ENCODE results near the gene TMEM242. TPM values are rescaled to one million over a fixed set of nuclear protein-coding genes. Genes with fewer than 3 reads are reported as not detected.

TMEM242 gene
- total and polyA plus RNA-seq, 2 donors (not counting 1 experiment from before 2014, with no cell fraction given), result 6.3 to 24.1 TPM

- Mint-ChIP-seq H3K27ac (no peak overlapping the region), H3K27me3 (no peaks in the 10 kb centered on the region), H3K4me3 (no peak overlapping the region), H3K9me3 (ENCODE audit: insufficient read depth) (peaks cover 8% of the 10 kb centered on the region), H3K4me1 (peaks cover 14% of the 10 kb centered on the region)
- 71% methylated on average over 4 of the region's 7 CpGs for WGBS (ENCODE audit: insufficient coverage)
- ChIA-PET POLR2A (no interaction called here), CTCF (interaction anchor here (3.5 kb wide), 1 partner anchor 238 kb away, joined by 10 read pairs; no protein-coding TSS in a partner anchor)
- H3K9me3 ChIP-seq (ENCODE audit: control extremely low read depth in 1 of 3, control insufficient read depth in 2 of 3, insufficient read depth in 1 of 3, low read length in 2 of 3), result peaks cover 0 to 5% (median 0%) of the 10 kb centered on the region in 3 donors
- H3K36me3 ChIP-seq (replicated peaks in 1 of 2; ENCODE audit: control extremely low read depth in 1 of 2, control insufficient read depth in 1 of 2, extremely low read depth in 1 of 2, insufficient read depth in 2 of 2, low read length in 1 of 2), result no peaks in the 10 kb centered on the region
- no peak overlapping the region for H2AFZ ChIP-seq (ENCODE audit: insufficient read depth, low read depth, low read length, poor library complexity, severe bottlenecking)
- no peaks in the 10 kb centered on the region for H3K79me2 ChIP-seq (ENCODE audit: control insufficient read depth, insufficient read depth, low read length)
- DNase-seq (no peak), ATAC-seq (ENCODE audit: low read depth) (no peak)
- no peaks in the 10 kb centered on the region for H3K27me3 ChIP-seq (replicated peaks in 1 of 4; ENCODE audit: control extremely low read depth in 1 of 4, control insufficient read depth in 3 of 4, insufficient read depth in 4 of 4, low read length in 3 of 4)
- TF ChIP-seq CTCF (IDR thresholded peaks at IDR 0.05) (no peak), EZH2 (IDR thresholded peaks at IDR 0.05; ENCODE audit: borderline replicate concordance, insufficient read depth, low read depth, low read length, poor library complexity, severe bottlenecking) (no peak)
- intact Hi-C loops (cut with micrococcal nuclease), result loop anchor here (5.0 kb wide), 3 partner anchors 490 to 1960 kb away; partner anchors contain the start of gene TFB1M
- H3K4me3 ChIP-seq (ENCODE audit: control extremely low read depth in 1 of 5, extremely low read depth in 1 of 5, insufficient read depth in 1 of 5, low read depth in 2 of 5, low read length in 4 of 5), result no peak overlapping the region
- H3K27ac ChIP-seq (ENCODE audit: low read length in 2 of 2), result no peak overlapping the region
- H3K9ac ChIP-seq (ENCODE audit: low read length), result no peak overlapping the region
- no peaks in the 10 kb centered on the region for H4K20me1 ChIP-seq (ENCODE audit: control insufficient read depth, insufficient read depth, low read length, poor library complexity, severe bottlenecking)
- no peak overlapping the region for H3K4me2 ChIP-seq (replicated peaks; ENCODE audit: low read depth, low read length, poor library complexity, severe bottlenecking)
- H3K4me1 ChIP-seq (ENCODE audit: control insufficient read depth in 2 of 2, insufficient read depth in 2 of 2, low read length in 2 of 2), result peaks cover 9 to 17% of the 10 kb centered on the region in 2 donors
Measured at GRCh38 chr6:157272372-157272771, 50.9 kb downstream of the TMEM242 start.

GRCh38 chr6:157271911-157272310, 51.4 kb downstream of the TMEM242 start:
- WGBS (ENCODE audit: insufficient coverage), result 90% methylated on average over 4 of the region's 4 CpGs
- H3K4me1 ChIP-seq (ENCODE audit: control insufficient read depth in 2 of 2, insufficient read depth in 2 of 2, low read length in 2 of 2), result peaks cover 9 to 17% of the 10 kb centered on the region in 2 donors
- peaks cover 14% of the 10 kb centered on the region for H3K4me1 Mint-ChIP-seq
- POLR2A ChIA-PET, result no interaction called here
- H3K9ac ChIP-seq (ENCODE audit: low read length), result no peak overlapping the region
- H3K9me3 Mint-ChIP-seq (ENCODE audit: insufficient read depth), result peaks cover 8% of the 10 kb centered on the region
- peaks cover 0 to 5% (median 0%) of the 10 kb centered on the region in 3 donors for H3K9me3 ChIP-seq (ENCODE audit: control extremely low read depth in 1 of 3, control insufficient read depth in 2 of 3, insufficient read depth in 1 of 3, low read length in 2 of 3)
- no peak overlapping the region for H2AFZ ChIP-seq (ENCODE audit: insufficient read depth, low read depth, low read length, poor library complexity, severe bottlenecking)
- no peak overlapping the region for H3K4me3 Mint-ChIP-seq
- no peak for TF ChIP-seq EZH2 (IDR thresholded peaks at IDR 0.05; ENCODE audit: borderline replicate concordance, insufficient read depth, low read depth, low read length, poor library complexity, severe bottlenecking)
- no peak for TF ChIP-seq CTCF (IDR thresholded peaks at IDR 0.05)
- H3K4me3 ChIP-seq (ENCODE audit: control extremely low read depth in 1 of 5, extremely low read depth in 1 of 5, insufficient read depth in 1 of 5, low read depth in 2 of 5, low read length in 4 of 5), result no peak overlapping the region
- H3K27me3 Mint-ChIP-seq, result no peaks in the 10 kb centered on the region
- CTCF ChIA-PET, result interaction anchor here (3.5 kb wide), 1 partner anchor 238 kb away, joined by 10 read pairs; no protein-coding TSS in a partner anchor
- no peak overlapping the region for H3K27ac Mint-ChIP-seq
- H3K79me2 ChIP-seq (ENCODE audit: control insufficient read depth, insufficient read depth, low read length), result no peaks in the 10 kb centered on the region
- H3K4me2 ChIP-seq (replicated peaks; ENCODE audit: low read depth, low read length, poor library complexity, severe bottlenecking), result no peak overlapping the region
- intact Hi-C loops (cut with micrococcal nuclease), result loop anchor here (5.0 kb wide), 3 partner anchors 490 to 1960 kb away; partner anchors contain the start of gene TFB1M
- ATAC-seq (ENCODE audit: low read depth) (no peak), DNase-seq (no peak)
- no peaks in the 10 kb centered on the region for H3K27me3 ChIP-seq (replicated peaks in 1 of 4; ENCODE audit: control extremely low read depth in 1 of 4, control insufficient read depth in 3 of 4, insufficient read depth in 4 of 4, low read length in 3 of 4)
- H4K20me1 ChIP-seq (ENCODE audit: control insufficient read depth, insufficient read depth, low read length, poor library complexity, severe bottlenecking), result no peaks in the 10 kb centered on the region
- no peak overlapping the region for H3K27ac ChIP-seq (ENCODE audit: low read length in 2 of 2)
- no peaks in the 10 kb centered on the region for H3K36me3 ChIP-seq (replicated peaks in 1 of 2; ENCODE audit: control extremely low read depth in 1 of 2, control insufficient read depth in 1 of 2, extremely low read depth in 1 of 2, insufficient read depth in 2 of 2, low read length in 1 of 2)
